ENCODE results near the gene TRPC3. TPM values are rescaled to one million over a fixed set of nuclear protein-coding genes. Genes with fewer than 3 reads are reported as not detected.

The TRPC3 gene
- total RNA-seq, 1 donor, result under 0.01 TPM

DNA sequence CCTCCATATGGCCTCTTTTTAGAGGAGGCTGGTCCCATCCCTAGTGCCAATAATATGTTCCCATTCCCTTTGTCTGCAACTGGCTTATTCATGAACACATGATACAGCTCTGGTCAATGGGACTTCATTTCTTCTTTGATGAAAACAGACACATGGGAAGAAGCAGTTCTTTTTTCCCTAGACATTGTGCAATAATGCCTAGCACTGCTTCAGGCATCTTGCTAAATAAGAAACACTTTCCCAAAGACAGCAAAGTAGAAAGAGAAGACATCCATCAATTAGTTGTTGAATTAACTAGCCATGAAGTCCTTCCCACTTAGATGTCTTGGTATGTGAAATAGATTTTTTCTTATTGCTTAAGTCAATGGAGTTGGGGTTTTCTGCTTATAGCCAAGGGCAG, 40.1 kb upstream of the TRPC3 start:
- no peaks in the 10 kb centered on the region for H3K9me3 ChIP-seq (ENCODE audit: low read depth, low read length)
- TF ChIP-seq, protein P1, sequence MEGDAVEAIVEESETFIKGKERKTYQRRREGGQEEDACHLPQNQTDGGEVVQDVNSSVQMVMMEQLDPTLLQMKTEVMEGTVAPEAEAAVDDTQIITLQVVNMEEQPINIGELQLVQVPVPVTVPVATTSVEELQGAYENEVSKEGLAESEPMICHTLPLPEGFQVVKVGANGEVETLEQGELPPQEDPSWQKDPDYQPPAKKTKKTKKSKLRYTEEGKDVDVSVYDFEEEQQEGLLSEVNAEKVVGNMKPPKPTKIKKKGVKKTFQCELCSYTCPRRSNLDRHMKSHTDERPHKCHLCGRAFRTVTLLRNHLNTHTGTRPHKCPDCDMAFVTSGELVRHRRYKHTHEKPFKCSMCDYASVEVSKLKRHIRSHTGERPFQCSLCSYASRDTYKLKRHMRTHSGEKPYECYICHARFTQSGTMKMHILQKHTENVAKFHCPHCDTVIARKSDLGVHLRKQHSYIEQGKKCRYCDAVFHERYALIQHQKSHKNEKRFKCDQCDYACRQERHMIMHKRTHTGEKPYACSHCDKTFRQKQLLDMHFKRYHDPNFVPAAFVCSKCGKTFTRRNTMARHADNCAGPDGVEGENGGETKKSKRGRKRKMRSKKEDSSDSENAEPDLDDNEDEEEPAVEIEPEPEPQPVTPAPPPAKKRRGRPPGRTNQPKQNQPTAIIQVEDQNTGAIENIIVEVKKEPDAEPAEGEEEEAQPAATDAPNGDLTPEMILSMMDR (IDR thresholded peaks at IDR 0.05; ENCODE audit: extremely low read depth, low read depth, low read length), result no peak
- H3K36me3 ChIP-seq (ENCODE audit: insufficient read depth, low read length), result no peaks in the 10 kb centered on the region
- no peak overlapping the region for H3K4me3 ChIP-seq (ENCODE audit: insufficient read depth, low read length)
- no peaks in the 10 kb centered on the region for H3K79me2 ChIP-seq (ENCODE audit: insufficient read depth, low read length)
- no peak overlapping the region for H3K27ac ChIP-seq (ENCODE audit: low read depth, low read length)
- no peak overlapping the region for H2AFZ ChIP-seq (ENCODE audit: low read length)
- H3K27me3 ChIP-seq (ENCODE audit: insufficient read depth, low read length), result peaks cover 22% of the 10 kb centered on the region
- no peak for DNase-seq (ENCODE audit: insufficient read length, low spot score, missing footprints)
- H3K4me1 ChIP-seq (ENCODE audit: insufficient read depth, low read length), result peaks cover 3% of the 10 kb centered on the region
- H3K4me2 ChIP-seq (ENCODE audit: insufficient read depth, low read length), result no peak overlapping the region
- no peaks in the 10 kb centered on the region for H4K20me1 ChIP-seq (ENCODE audit: insufficient read depth, low read length)

DNA sequence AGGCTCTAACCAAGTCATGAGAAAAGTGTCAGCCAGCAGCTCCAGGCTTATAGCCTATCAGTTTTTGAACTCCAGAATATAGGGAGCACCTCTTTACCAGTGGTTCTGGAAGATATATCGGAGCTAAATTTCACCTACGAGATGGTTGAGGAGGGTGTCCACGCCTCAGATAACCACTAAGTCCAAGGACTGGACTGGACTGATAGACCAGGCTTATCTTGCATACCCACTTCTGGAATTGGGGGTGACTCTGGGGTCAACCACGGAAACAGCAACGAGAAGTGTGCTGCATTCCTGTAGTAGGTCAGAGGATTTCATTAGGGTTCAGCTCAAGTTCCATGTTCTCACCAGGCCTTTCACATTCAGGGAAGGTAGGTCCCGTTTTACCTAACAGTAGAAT, 38.6 kb upstream of the TRPC3 start:
- Histone ChIP-seq H3K79me2 (ENCODE audit: insufficient read depth, low read length) (no peaks in the 10 kb centered on the region), H3K4me2 (ENCODE audit: insufficient read depth, low read length) (no peak overlapping the region), H3K4me1 (ENCODE audit: insufficient read depth, low read length) (peaks cover 3% of the 10 kb centered on the region), H3K27me3 (ENCODE audit: insufficient read depth, low read length) (peaks cover 10% of the 10 kb centered on the region), H4K20me1 (ENCODE audit: insufficient read depth, low read length) (no peaks in the 10 kb centered on the region), H3K9me3 (ENCODE audit: low read depth, low read length) (no peaks in the 10 kb centered on the region), H3K4me3 (ENCODE audit: insufficient read depth, low read length) (no peak overlapping the region), H3K36me3 (ENCODE audit: insufficient read depth, low read length) (no peaks in the 10 kb centered on the region), H2AFZ (ENCODE audit: low read length) (no peak overlapping the region), H3K27ac (ENCODE audit: low read depth, low read length) (no peak overlapping the region)
- DNase-seq (ENCODE audit: insufficient read length, low spot score, missing footprints), result no peak
- TF ChIP-seq, protein P1 (IDR thresholded peaks at IDR 0.05; ENCODE audit: extremely low read depth, low read depth, low read length), result no peak

DNA sequence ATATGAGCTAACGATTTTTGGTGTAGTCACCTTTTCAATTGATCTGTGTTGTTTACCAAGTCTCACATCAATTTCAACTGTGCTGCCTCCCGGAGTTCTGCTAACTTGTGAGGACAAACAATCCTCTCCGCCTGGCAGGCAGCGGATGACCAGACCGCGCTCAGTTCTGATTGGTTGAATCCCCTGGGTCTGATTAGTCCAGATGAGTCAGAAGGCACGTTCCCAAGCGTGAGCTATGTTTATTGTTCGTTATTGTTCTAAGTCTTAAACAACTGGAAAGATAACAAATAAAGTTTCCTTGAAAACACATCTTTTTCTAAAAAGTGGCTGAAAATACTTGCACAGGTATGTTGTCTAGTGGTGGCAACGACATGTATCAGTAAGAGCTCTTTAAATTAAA, 37.9 kb upstream of the TRPC3 start:
- Histone ChIP-seq H3K27ac (ENCODE audit: low read depth, low read length) (no peak overlapping the region), H4K20me1 (ENCODE audit: insufficient read depth, low read length) (no peaks in the 10 kb centered on the region), H3K4me1 (ENCODE audit: insufficient read depth, low read length) (peaks cover 3% of the 10 kb centered on the region), H3K27me3 (ENCODE audit: insufficient read depth, low read length) (peaks cover 10% of the 10 kb centered on the region), H3K79me2 (ENCODE audit: insufficient read depth, low read length) (no peaks in the 10 kb centered on the region), H3K9me3 (ENCODE audit: low read depth, low read length) (no peaks in the 10 kb centered on the region), H2AFZ (ENCODE audit: low read length) (no peak overlapping the region), H3K4me2 (ENCODE audit: insufficient read depth, low read length) (peak overlapping the region; percentile 26), H3K4me3 (ENCODE audit: insufficient read depth, low read length) (no peak overlapping the region), H3K36me3 (ENCODE audit: insufficient read depth, low read length) (no peaks in the 10 kb centered on the region)
- TF ChIP-seq, protein P1 (IDR thresholded peaks at IDR 0.05; ENCODE audit: extremely low read depth, low read depth, low read length), result no peak
- peak; percentile 13 for DNase-seq (ENCODE audit: insufficient read length, low spot score, missing footprints)

DNA sequence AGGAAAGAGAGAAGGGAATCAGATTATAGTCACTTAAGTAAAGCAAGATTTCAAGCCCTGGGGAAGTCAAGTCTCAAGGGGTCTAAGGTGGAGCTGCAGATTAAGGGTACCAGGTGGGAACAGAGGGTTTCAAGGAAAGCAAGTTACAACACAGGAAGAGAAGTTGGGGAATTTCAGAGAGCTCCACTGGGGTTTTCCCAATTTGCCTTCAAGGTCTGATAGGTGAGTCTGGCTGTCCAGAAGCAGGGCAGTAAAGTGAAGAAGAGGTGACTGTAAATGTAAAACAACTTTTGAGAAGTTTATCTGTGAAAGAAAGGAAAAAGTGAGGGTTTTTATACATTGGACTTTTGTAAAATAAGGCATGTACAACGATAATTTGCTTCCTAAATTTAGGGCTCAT, 37.1 kb upstream of the TRPC3 start:
- Histone ChIP-seq H3K4me1 (ENCODE audit: insufficient read depth, low read length) (peaks cover 3% of the 10 kb centered on the region), H3K9me3 (ENCODE audit: low read depth, low read length) (no peaks in the 10 kb centered on the region), H3K36me3 (ENCODE audit: insufficient read depth, low read length) (no peaks in the 10 kb centered on the region), H3K4me2 (ENCODE audit: insufficient read depth, low read length) (no peak overlapping the region), H3K4me3 (ENCODE audit: insufficient read depth, low read length) (no peak overlapping the region), H3K79me2 (ENCODE audit: insufficient read depth, low read length) (no peaks in the 10 kb centered on the region), H4K20me1 (ENCODE audit: insufficient read depth, low read length) (no peaks in the 10 kb centered on the region), H3K27ac (ENCODE audit: low read depth, low read length) (no peak overlapping the region), H2AFZ (ENCODE audit: low read length) (no peak overlapping the region), H3K27me3 (ENCODE audit: insufficient read depth, low read length) (peaks cover 10% of the 10 kb centered on the region)
- TF ChIP-seq, protein P1 (IDR thresholded peaks at IDR 0.05; ENCODE audit: extremely low read depth, low read depth, low read length), result no peak
- no peak for DNase-seq (ENCODE audit: insufficient read length, low spot score, missing footprints)
